HG03064 (cell line): Measurements from ENCODE around the gene CASZ1.

Experiments
- ATAC-seq: cut with Tn5 transposase; IDR thresholded peaks from one replicate; pipeline ENCODE4 v1.9.1; 2021; ENCODE audit warnings: low read depth; ENCODE audit not compliant: unreplicated experiment

CASZ1 gene

GRCh38 chr1:10712568-10713362 is 83.7 kb downstream of the CASZ1 start:
- no peak for ATAC-seq

- ATAC-seq = no peak
Measured at GRCh38 chr1:10710489-10710888, 86.0 kb downstream of the CASZ1 start.

- ATAC-seq = no peak
Measured at GRCh38 chr1:10709646-10710045, 86.8 kb downstream of the CASZ1 start.

GRCh38 chr1:10709165-10709564 is 87.3 kb downstream of the CASZ1 start:
- no peak for ATAC-seq

GRCh38 chr1:10708757-10709156 is 87.7 kb downstream of the CASZ1 start:
- no peak for ATAC-seq

GRCh38 chr1:10707208-10707607 is 89.2 kb downstream of the CASZ1 start:
- no peak for ATAC-seq

- ATAC-seq = no peak
Measured at GRCh38 chr1:10706376-10706913, 90.0 kb downstream of the CASZ1 start.

GRCh38 chr1:10705953-10706352 is 90.5 kb downstream of the CASZ1 start:
- ATAC-seq = no peak

- no peak for ATAC-seq
Measured at GRCh38 chr1:10704368-10704882, 92.0 kb downstream of the CASZ1 start.

GRCh38 chr1:10703702-10704101 is 92.7 kb downstream of the CASZ1 start:
- ATAC-seq = no peak

GRCh38 chr1:10701145-10701544 is 95.3 kb downstream of the CASZ1 start:
- ATAC-seq = no peak

- ATAC-seq = no peak
Measured at GRCh38 chr1:10699470-10699835, 97.0 kb downstream of the CASZ1 start.

- ATAC-seq = no peak
Measured at GRCh38 chr1:10698726-10699469, 97.5 kb downstream of the CASZ1 start.

GRCh38 chr1:10697621-10698160 is 98.8 kb downstream of the CASZ1 start:
- ATAC-seq = no peak

- no peak for ATAC-seq
Measured at GRCh38 chr1:10696977-10697376, 99.5 kb downstream of the CASZ1 start.

GRCh38 chr1:10694633-10695627 is 101.5 kb downstream of the CASZ1 start:
- ATAC-seq = peak; percentile 46

- peak; percentile 30 for ATAC-seq
Measured at GRCh38 chr1:10694274-10694632, 102.2 kb downstream of the CASZ1 start.

- no peak for ATAC-seq
Measured at GRCh38 chr1:10693497-10694273, 102.8 kb downstream of the CASZ1 start.

- ATAC-seq = no peak
Measured at GRCh38 chr1:10693152-10693496, 103.3 kb downstream of the CASZ1 start.
